Body of pancreas (tissue), 4 donors: ENCODE data around the gene ANTXR1. TPM values are rescaled to one million over a fixed set of nuclear protein-coding genes. Genes with fewer than 3 reads are reported as not detected.

Source experiments
- ATAC-seq: fragments of 150-250 bp; one replicate; pipeline ENCODE4 v1.9.1; 2016
- DNase-seq, 4 donors: peaks; one replicate each; pipeline ENCODE4 v3.0.0-alpha.2; 2019
- H3K27ac ChIP-seq, 4 donors: fragments of 200-600 bp; sonication (generic); 1 replicate in 3 of 4; 2 replicates in 1 of 4; pipeline versions ENCODE4 v1.5.1 to v1.6.1; 2016 to 2019; ENCODE audit warnings: mild to moderate bottlenecking in 1 of 4, mixed read lengths in 1 of 4, moderate library complexity in 1 of 4
- H3K27me3 ChIP-seq, 2 donors: fragments of 200-600 bp; sonication (generic); one replicate each; pipeline ENCODE4 v1.6.0; 2016; ENCODE audit warnings: mild to moderate bottlenecking in 1 of 2
- H3K36me3 ChIP-seq, 2 donors: fragments of 200-600 bp; sonication (generic); replicated peaks in 1 of 2; 2 replicates each; pipeline ENCODE4 v1.5.1; 2016; ENCODE audit warnings: low read depth in 2 of 2; ENCODE audit not compliant: insufficient read depth in 1 of 2
- H3K4me1 ChIP-seq: fragments of 200-600 bp; sonication (generic); one replicate; pipeline ENCODE4 v1.6.0; 2016
- H3K4me3 ChIP-seq, 2 donors: fragments of 200-600 bp; sonication (generic); 1 replicate in 1 of 2; 2 replicates in 1 of 2; pipeline ENCODE4 v1.5.1; 2016 to 2019
- H3K9me3 ChIP-seq, 3 donors: fragments of 200-600 bp; sonication (generic); 1 replicate in 2 of 3; 2 replicates in 1 of 3; pipeline ENCODE4 v1.5.1; 2016
- POLR2A ChIP-seq, 3 donors: fragments of 450-650 bp; IDR thresholded peaks; one replicate each; pipeline ENCODE4 v1.6.1; 2016; ENCODE audit warnings: antibody characterized with exemption in 3 of 3, mild to moderate bottlenecking in 2 of 3
- WGBS, 2 donors: methylation state at CpG; one replicate each; pipeline ENCODE4 v1.1.5; 2017; 5-methylcytosine and 5-hydroxymethylcytosine counted together
- intact Hi-C: fragments of 100-400 bp; cut with DNase I; formaldehyde crosslinking; loops from one replicate; pipeline ENCODE4 v1.15.1; 2023
- total RNA-seq, 2 donors: library from RNA; depleted of rRNA; stranded (reverse); fragments of >200 nt; gene quantifications; one replicate each; pipeline ENCODE4 v1.1.0, GENCODE V29; 2016
- TF ChIP-seq, protein P1 (sequence below), 7 experiments: fragments of 450-650 bp in 4 of 7; fragments of 200-600 bp in 3 of 7; sonication (generic) in 3 of 7; IDR thresholded peaks; one replicate each; pipeline ENCODE4 v1.5.1; 2016 to 2019; ENCODE audit warnings: antibody characterized with exemption in 7 of 7

ANTXR1 gene
- total RNA-seq, 2 donors from 2014 or later = 9.3 to 11.2 TPM

DNA sequence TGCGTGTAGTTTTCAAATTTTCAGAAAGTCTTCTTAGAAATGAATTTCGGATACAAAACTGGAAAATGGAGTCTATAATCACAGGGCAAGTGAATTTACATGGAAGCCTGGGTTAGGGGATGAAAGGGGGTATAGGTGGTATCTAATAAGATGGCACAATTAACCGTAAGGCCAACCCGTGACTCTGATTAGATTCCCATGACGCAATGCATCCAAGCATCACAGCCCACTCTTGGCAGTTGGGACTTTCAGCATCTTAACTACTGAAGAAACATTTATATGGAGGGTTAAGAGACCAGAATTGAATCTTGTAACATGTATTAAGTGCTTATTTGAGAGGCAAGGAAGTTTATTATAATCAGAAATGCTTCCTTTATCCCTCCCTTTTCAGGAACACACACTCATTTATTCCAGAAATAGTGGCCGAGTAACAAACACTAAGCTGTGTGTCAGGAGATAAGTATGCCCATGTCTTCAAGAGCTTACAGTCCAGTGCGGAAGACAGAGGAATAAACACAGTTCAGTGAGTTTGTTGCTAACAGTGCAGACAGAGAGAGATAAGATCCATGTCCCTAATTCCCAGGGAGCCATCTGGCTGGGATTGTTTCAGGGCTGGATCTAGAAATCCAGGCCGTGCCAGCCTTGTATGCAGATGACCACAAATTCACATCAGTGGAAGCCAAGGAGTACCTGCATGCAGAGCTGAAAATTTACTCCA is 151.2 kb downstream of the ANTXR1 start:
- TF ChIP-seq POLR2A (IDR thresholded peaks at IDR 0.05) = no peak
- TF ChIP-seq, protein P1, sequence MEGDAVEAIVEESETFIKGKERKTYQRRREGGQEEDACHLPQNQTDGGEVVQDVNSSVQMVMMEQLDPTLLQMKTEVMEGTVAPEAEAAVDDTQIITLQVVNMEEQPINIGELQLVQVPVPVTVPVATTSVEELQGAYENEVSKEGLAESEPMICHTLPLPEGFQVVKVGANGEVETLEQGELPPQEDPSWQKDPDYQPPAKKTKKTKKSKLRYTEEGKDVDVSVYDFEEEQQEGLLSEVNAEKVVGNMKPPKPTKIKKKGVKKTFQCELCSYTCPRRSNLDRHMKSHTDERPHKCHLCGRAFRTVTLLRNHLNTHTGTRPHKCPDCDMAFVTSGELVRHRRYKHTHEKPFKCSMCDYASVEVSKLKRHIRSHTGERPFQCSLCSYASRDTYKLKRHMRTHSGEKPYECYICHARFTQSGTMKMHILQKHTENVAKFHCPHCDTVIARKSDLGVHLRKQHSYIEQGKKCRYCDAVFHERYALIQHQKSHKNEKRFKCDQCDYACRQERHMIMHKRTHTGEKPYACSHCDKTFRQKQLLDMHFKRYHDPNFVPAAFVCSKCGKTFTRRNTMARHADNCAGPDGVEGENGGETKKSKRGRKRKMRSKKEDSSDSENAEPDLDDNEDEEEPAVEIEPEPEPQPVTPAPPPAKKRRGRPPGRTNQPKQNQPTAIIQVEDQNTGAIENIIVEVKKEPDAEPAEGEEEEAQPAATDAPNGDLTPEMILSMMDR (IDR thresholded peaks at IDR 0.05) = no peak
- no peaks in the 10 kb centered on the region for H3K9me3 ChIP-seq
- H3K4me3 ChIP-seq = no peak overlapping the region
- no peaks in the 10 kb centered on the region for H3K4me1 ChIP-seq
- 76 to 81% methylated on average over 8 of the region's 8 CpGs for WGBS, 2 donors
- H3K36me3 ChIP-seq = no peaks in the 10 kb centered on the region
- intact Hi-C loops = no loop called here
- H3K27me3 ChIP-seq = no peaks in the 10 kb centered on the region
- no peak overlapping the region for H3K27ac ChIP-seq
- ATAC-seq (no peak), DNase-seq (no peak)

DNA sequence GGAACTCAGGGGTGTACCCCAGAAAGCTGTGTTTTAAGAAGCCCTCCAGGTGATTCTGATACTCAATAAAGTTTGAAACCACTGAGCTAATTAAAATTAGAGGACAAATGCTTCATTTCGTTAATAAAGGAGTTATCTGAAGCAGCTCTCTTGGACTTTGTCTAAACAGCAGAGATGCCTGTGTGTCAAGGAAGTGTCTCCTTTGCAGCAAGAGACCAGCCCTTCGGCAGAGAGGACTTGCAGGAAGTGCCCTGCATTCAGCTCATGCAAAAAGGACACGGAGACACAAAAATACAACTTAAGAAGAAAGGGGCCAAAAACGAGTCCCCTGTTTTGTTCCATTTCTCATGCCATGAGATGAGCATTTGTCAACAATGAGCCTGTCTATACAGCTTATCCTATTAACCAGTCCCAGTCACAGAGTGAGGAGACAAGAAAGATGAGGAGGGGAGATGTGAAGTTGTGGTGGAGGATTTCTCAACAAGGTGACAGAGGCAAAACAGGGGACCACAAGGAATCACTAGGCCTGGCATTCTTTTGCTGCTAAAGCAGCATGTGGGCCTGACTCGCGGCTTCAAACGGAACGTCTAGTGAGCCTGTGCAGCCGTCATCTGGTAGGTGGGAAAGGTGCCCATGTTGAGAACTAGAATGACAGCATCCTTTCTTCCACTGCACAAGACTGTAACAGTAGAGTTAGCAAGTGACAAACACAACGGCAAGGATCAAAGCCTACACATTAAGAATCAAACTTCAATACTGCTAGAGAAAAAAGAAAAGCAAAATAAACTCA is 152.3 kb downstream of the ANTXR1 start:
- Histone ChIP-seq H3K4me1 (no peaks in the 10 kb centered on the region), H3K4me3 (no peak overlapping the region), H3K27me3 (no peaks in the 10 kb centered on the region), H3K27ac (no peak overlapping the region), H3K36me3 (no peaks in the 10 kb centered on the region), H3K9me3 (no peaks in the 10 kb centered on the region)
- intact Hi-C loops = no loop called here
- TF ChIP-seq POLR2A (IDR thresholded peaks at IDR 0.05) = no peak
- TF ChIP-seq, protein P1 (IDR thresholded peaks at IDR 0.05) = no peak
- WGBS, 2 donors = 68 to 71% methylated on average over 10 of the region's 10 CpGs
- ATAC-seq (no peak), DNase-seq (peak in 1 of 4 donors; percentile 13)

DNA sequence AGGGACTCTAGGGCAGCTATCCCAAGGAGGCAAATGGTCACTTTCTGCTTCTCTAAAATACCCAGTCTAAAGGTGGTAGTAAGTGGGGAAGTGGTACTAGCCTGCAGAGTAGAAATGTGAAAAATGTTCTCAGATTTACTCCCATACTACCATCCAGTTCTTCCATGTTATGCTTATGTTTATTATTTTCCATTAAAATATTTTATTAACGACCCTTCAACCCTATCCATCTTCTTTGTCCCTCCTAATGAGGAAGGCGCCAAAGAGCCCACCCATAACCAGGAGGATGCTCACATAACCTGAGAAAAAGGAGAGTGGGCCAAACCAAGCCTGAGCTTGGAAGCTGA is 153.5 kb downstream of the ANTXR1 start:
- DNase-seq = no peak
- H3K27me3 ChIP-seq = no peaks in the 10 kb centered on the region
- no peaks in the 10 kb centered on the region for H3K36me3 ChIP-seq
- 74 to 78% methylated on average over 2 of the region's 2 CpGs for WGBS, 2 donors
- H3K4me3 ChIP-seq = no peak overlapping the region
- intact Hi-C loops = no loop called here
- no peak for ATAC-seq
- H3K9me3 ChIP-seq = no peaks in the 10 kb centered on the region
- no peaks in the 10 kb centered on the region for H3K4me1 ChIP-seq
- H3K27ac ChIP-seq = no peak overlapping the region
- TF ChIP-seq, protein P1 (IDR thresholded peaks at IDR 0.05) = no peak
- no peak for TF ChIP-seq POLR2A (IDR thresholded peaks at IDR 0.05)

DNA sequence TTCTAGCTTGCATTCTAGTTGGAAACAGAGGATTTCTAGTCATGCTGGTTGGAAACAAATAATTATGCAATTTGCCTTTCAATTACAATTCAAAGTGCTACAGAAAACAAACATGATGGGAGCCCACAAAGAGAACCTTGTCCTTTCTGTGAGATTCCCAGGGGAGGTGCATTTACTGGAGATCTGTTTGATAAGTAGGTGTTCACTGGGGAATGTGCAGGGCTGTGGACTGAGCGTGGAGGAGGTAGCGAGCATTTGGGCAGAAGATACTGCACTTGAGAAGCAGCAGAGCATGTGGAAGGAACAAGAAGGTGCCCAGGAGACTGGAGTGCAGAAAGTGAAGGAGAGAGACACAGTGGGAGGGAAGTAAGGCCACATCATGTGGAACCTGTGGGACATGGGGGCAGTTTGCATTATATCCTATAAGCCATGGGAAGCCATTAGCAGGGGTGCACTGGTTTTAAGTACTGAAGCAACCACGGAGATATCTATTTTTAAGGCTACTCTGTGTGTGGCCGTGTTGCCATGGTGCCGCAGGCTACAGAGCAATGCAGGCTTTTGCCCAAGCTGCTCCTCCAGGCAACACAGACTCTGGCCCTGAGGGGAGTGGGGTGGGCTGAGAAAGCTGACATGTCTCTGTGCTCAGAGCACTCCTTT is 154.0 kb downstream of the ANTXR1 start:
- Histone ChIP-seq H3K36me3 (no peaks in the 10 kb centered on the region), H3K9me3 (no peaks in the 10 kb centered on the region), H3K27ac (no peak overlapping the region), H3K4me1 (no peaks in the 10 kb centered on the region), H3K27me3 (no peaks in the 10 kb centered on the region), H3K4me3 (no peak overlapping the region)
- intact Hi-C loops = no loop called here
- WGBS, 2 donors = 75 to 90% methylated on average over 3 to 5 of the region's 5 CpGs
- TF ChIP-seq, protein P1 (IDR thresholded peaks at IDR 0.05) = no peak
- no peak for TF ChIP-seq POLR2A (IDR thresholded peaks at IDR 0.05)
- ATAC-seq (no peak), DNase-seq (no peak)
